Karpas-422 (cell line): ENCODE results near the gene CNGA4. TPM values are rescaled to one million over a fixed set of nuclear protein-coding genes. Genes with fewer than 3 reads are reported as not detected.

ENCODE experiments used
- DNase-seq: peaks from one replicate; pipeline ENCODE4 v3.0.0-alpha.2; 2015
- H2AFZ ChIP-seq: fragments of 200-600 bp; sonication (generic); 2 replicates; pipeline ENCODE4 v1.6.1; 2014; ENCODE audit warnings: antibody characterized with exemption, low read length, mixed read lengths
- H3K27ac ChIP-seq: fragments of 200-600 bp; sonication (generic); 2 replicates; pipeline ENCODE4 v1.5.1; 2014; ENCODE audit warnings: mild to moderate bottlenecking, low read length, moderate library complexity
- H3K27me3 ChIP-seq: fragments of 200-600 bp; sonication (generic); 2 replicates; pipeline ENCODE4 v1.6.1; 2014; ENCODE audit warnings: low read length, mixed read lengths
- H3K36me3 ChIP-seq: fragments of 200-600 bp; sonication (generic); 2 replicates; pipeline ENCODE4 v1.6.1; 2014; ENCODE audit warnings: low read length, mixed read lengths; ENCODE audit not compliant: insufficient read depth
- H3K4me1 ChIP-seq: fragments of 200-600 bp; sonication (generic); 2 replicates; pipeline ENCODE4 v1.6.1; 2014; ENCODE audit warnings: mild to moderate bottlenecking, low read length, mixed read lengths
- H3K4me2 ChIP-seq: fragments of 200-600 bp; sonication (generic); 2 replicates; pipeline ENCODE4 v1.6.1; 2014; ENCODE audit warnings: low read length, low read depth, mild to moderate bottlenecking; ENCODE audit not compliant: poor library complexity, severe bottlenecking
- H3K4me3 ChIP-seq: fragments of 200-600 bp; sonication (generic); 2 replicates; pipeline ENCODE4 v1.5.1; 2014; ENCODE audit warnings: mild to moderate bottlenecking, antibody characterized with exemption, low read length, mixed read lengths
- H3K79me2 ChIP-seq: fragments of 200-600 bp; sonication (generic); 2 replicates; pipeline ENCODE4 v1.6.1; 2014; ENCODE audit warnings: mild to moderate bottlenecking, low read length, mixed read lengths
- H3K9ac ChIP-seq: fragments of 200-600 bp; sonication (generic); 2 replicates; pipeline ENCODE4 v1.6.0; 2014; ENCODE audit warnings: low read length
- H3K9me2 ChIP-seq: fragments of 200-600 bp; sonication (generic), shearing (Covaris generic); replicated peaks from 2 replicates; pipeline ENCODE4 v1.6.0; 2014; ENCODE audit warnings: mild to moderate bottlenecking, low read length, moderate library complexity; ENCODE audit not compliant: insufficient read depth
- H3K9me3 ChIP-seq: fragments of 300-700, 200-600 bp; sonication (generic); 2 replicates; pipeline ENCODE4 v1.6.1; 2014; ENCODE audit warnings: low read length, mixed read lengths
- H4K20me1 ChIP-seq: fragments of 200-600 bp; sonication (generic); 2 replicates; pipeline ENCODE4 v1.6.1; 2014; ENCODE audit warnings: mild to moderate bottlenecking, antibody characterized with exemption, low read length, low read depth; ENCODE audit not compliant: insufficient read depth
- total RNA-seq: library from RNA; depleted of rRNA; stranded (reverse); fragments of >200 nt; shearing (Covaris generic); gene quantifications from 2 replicates; pipeline ENCODE4 v1.2.3, GENCODE V29; 2014; ENCODE audit warnings: low replicate concordance

CNGA4 gene
- total RNA-seq, 1 experiment from 2014 or later = 2.0 TPM

DNA sequence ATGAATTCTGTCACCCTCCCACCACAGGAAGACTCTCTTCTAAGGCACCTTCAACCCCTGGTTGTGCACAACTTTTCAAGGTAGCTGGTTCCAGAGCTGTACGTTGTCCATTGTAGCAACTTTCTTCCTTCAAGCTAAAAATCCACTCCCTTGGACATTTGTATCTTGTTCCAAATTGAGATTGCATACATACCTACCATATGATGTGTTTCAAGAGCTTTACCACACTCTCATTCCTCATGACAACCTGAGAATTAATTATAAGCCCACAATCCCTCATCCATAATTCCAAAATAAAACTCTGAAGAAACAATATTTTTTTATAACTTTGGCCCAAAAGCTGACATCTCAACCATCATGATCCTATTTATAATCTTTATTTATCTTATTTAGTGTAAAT, 36.8 kb upstream of the CNGA4 start:
- Histone ChIP-seq H3K79me2 (no peaks in the 10 kb centered on the region), H3K9ac (no peak overlapping the region), H3K9me3 (no peaks in the 10 kb centered on the region), H3K27ac (no peak overlapping the region), H3K4me3 (no peak overlapping the region), H3K36me3 (0 out of 2 replicates have a peak, but pooled peaks cover 4% of the 10 kb centered on the region), H3K27me3 (no peaks in the 10 kb centered on the region), H4K20me1 (0 out of 2 replicates have a peak, but pooled peaks cover 2% of the 10 kb centered on the region), H3K9me2 (no peaks in the 10 kb centered on the region), H3K4me1 (no peaks in the 10 kb centered on the region), H3K4me2 (no peak overlapping the region), H2AFZ (no peak overlapping the region)
- DNase-seq = no peak

DNA sequence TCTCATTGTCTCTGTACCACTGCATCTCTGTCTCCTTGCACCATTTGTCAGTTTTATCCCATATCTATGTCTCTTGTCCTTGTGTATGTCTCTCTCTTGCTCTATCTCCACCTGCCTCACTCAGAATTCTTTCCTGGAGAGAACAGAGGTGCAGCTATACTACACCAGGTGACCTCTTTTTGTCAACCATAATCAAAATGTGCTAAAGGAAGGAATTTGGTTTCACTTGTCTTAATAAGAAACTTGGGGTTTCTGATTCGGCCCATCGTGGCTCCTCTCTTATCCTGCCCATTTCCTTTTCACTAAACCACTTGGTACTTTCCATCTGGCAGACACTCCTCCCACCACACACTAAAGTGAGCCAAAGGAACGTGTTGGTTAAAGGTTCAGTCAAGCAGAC, 35.6 kb upstream of the CNGA4 start:
- Histone ChIP-seq H3K4me2 (no peak overlapping the region), H3K9ac (no peak overlapping the region), H3K9me3 (no peaks in the 10 kb centered on the region), H3K4me3 (no peak overlapping the region), H3K36me3 (0 out of 2 replicates have a peak, but pooled peaks cover 4% of the 10 kb centered on the region), H3K27me3 (no peaks in the 10 kb centered on the region), H3K9me2 (no peaks in the 10 kb centered on the region), H2AFZ (no peak overlapping the region), H3K27ac (no peak overlapping the region), H3K4me1 (no peaks in the 10 kb centered on the region), H3K79me2 (no peaks in the 10 kb centered on the region), H4K20me1 (0 out of 2 replicates have a peak, but pooled peaks cover 3% of the 10 kb centered on the region)
- no peak for DNase-seq

DNA sequence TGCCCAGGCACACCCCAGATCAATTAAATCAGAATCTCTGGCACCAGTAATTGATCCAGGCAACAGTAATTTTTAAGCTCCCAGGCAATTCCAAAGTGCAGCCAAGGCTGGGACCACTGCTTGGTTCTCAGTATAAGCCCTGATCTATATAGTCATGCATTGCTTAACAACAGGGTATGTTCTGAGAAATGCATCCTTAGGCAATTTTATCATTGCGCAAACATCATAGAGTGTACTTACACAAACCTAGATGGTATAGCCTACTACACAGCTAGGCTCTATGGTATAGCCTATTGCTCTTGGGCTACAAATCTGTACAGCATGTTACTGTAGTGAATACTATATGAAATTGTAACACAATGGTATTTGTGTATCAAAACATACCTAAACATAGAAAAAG, 34.2 kb upstream of the CNGA4 start:
- Histone ChIP-seq H3K4me3 (no peak overlapping the region), H4K20me1 (0 out of 2 replicates have a peak, but pooled peaks cover 3% of the 10 kb centered on the region)

DNA sequence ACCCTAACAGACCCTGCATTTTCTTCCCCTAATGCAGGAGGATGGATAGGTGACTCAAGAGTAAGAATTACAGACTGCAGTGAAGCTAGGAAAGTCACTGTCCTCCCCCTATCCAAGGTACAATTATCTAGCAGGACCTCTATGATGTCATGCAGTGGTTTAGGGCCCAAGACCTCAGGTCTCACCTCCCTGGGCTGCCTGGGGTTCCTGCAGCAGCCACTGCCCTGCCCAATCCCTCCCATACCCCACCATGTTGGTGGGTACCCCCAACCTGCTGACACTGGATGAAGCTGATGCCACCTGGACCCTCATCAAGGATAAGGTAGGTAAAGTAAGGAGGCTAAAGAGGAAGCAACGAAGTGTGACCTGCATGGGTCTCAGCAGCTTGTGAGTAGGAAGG, 33.5 kb upstream of the CNGA4 start, which contains the start of gene C11orf42:
Gene C11orf42, plus strand, starts transcription at position 192 of the 400 bp plus-strand sequence. Its CDS starts 59 bp downstream, at position 251.
- H3K4me2 ChIP-seq = no peak within 1 kb of the TSS
- no peaks in the 10 kb centered on the region for H3K79me2 ChIP-seq

More for the DNA sequence above, 34.2 kb upstream of the CNGA4 start:
- H2AFZ ChIP-seq = no peak overlapping the region
- no peak overlapping the region for H3K9ac ChIP-seq
- no peaks in the 10 kb centered on the region for H3K9me2 ChIP-seq
- 0 out of 2 replicates have a peak, but pooled peaks cover 4% of the 10 kb centered on the region for H3K36me3 ChIP-seq
- no peaks in the 10 kb centered on the region for H3K27me3 ChIP-seq
- H3K4me2 ChIP-seq = no peak overlapping the region
- H3K4me1 ChIP-seq = no peaks in the 10 kb centered on the region
- H3K27ac ChIP-seq = no peak overlapping the region
- no peaks in the 10 kb centered on the region for H3K79me2 ChIP-seq
- DNase-seq = no peak
- H3K9me3 ChIP-seq = no peaks in the 10 kb centered on the region

DNA sequence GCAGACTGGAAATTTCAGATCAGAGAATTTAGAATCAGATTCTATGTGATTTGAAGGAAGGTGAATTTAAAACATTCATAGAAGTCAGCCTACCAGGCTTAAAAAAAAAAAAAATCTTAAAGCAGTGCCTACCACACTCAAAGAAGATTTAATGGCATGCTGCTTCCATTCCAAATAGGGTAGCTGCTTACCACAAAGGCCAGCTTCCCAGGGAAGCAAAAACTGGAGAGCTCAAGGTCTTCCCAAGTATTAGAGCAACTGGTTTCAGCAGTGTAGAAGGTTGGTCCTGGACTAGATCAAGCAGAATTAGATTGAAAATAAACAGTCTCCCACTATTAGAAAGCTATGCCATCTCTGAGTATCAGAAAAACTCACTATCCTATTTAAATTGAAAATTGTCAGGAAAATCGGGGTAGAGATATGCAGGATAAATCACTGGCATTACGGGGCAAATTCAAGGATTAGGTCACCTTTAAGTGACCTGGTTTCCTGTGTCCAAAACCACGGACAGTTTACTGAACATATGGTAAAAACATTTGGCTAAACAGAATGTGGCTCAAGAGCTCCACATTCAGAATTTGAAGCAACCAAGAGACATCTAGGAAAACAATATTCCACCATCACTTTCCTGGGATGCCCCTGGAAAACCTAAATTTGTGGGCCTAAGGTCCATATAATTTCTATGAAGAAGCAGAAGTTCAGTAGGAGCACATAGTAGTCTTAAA, 32.3 kb upstream of the CNGA4 start:
- no peaks in the 10 kb centered on the region for H3K4me1 ChIP-seq

More for the DNA sequence above, 33.5 kb upstream of the CNGA4 start, which contains the start of gene C11orf42:
- Histone ChIP-seq H3K9me3 (no peaks in the 10 kb centered on the region), H3K4me3 (no peak within 1 kb of the TSS), H3K27me3 (no peaks in the 10 kb centered on the region), H3K36me3 (0 out of 2 replicates have a peak, but pooled peaks cover 4% of the 10 kb centered on the region), H3K4me1 (no peaks in the 10 kb centered on the region), H2AFZ (no peak within 1 kb of the TSS), H4K20me1 (0 out of 2 replicates have a peak, but pooled peaks cover 3% of the 10 kb centered on the region), H3K27ac (no peak within 1 kb of the TSS), H3K9me2 (no peaks in the 10 kb centered on the region), H3K9ac (no peak within 1 kb of the TSS)
- DNase-seq = no peak

DNA sequence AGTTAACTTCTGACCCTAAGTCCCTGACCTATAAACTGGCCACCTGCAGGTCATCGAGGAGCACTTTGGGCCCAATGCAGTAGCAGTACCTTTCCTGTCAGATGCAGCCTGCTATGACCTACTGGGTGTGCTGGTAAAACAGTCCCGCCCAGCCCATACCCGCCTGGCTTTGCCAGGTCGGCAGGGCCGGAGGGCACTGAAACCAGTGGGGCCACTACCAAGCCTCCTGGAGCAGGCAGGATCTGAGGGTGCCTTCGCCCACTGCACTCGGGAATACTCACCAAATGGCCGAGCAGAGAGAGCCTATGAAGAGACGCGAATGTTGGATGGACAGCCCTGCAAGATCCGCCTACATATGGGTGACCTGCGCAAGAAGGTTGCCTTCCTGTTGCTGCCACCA, 29.1 kb upstream of the CNGA4 start:
- no peak overlapping the region for H2AFZ ChIP-seq
- H3K27ac ChIP-seq = no peak overlapping the region
- no peaks in the 10 kb centered on the region for H3K4me1 ChIP-seq
- no peak for DNase-seq
- no peak overlapping the region for H3K4me3 ChIP-seq
- no peaks in the 10 kb centered on the region for H3K9me3 ChIP-seq
- H3K36me3 ChIP-seq = peaks cover 17% of the 10 kb centered on the region
- no peaks in the 10 kb centered on the region for H3K9me2 ChIP-seq
- H3K9ac ChIP-seq = no peak overlapping the region
- H3K4me2 ChIP-seq = no peak overlapping the region
- H3K27me3 ChIP-seq = no peaks in the 10 kb centered on the region
- no peaks in the 10 kb centered on the region for H3K79me2 ChIP-seq
- H4K20me1 ChIP-seq = 0 out of 2 replicates have a peak, but pooled peaks cover 3% of the 10 kb centered on the region

More for the DNA sequence above, 32.3 kb upstream of the CNGA4 start:
- Histone ChIP-seq H3K4me3 (no peak overlapping the region), H3K9me3 (no peaks in the 10 kb centered on the region), H3K9me2 (no peaks in the 10 kb centered on the region), H3K36me3 (peaks cover 5% of the 10 kb centered on the region; the same call in 1 of the 2 replicates), H3K27me3 (no peaks in the 10 kb centered on the region), H3K27ac (no peak overlapping the region), H4K20me1 (0 out of 2 replicates have a peak, but pooled peaks cover 3% of the 10 kb centered on the region), H2AFZ (no peak overlapping the region), H3K79me2 (no peaks in the 10 kb centered on the region), H3K4me2 (no peak overlapping the region), H3K9ac (no peak overlapping the region)
- DNase-seq = no peak

DNA sequence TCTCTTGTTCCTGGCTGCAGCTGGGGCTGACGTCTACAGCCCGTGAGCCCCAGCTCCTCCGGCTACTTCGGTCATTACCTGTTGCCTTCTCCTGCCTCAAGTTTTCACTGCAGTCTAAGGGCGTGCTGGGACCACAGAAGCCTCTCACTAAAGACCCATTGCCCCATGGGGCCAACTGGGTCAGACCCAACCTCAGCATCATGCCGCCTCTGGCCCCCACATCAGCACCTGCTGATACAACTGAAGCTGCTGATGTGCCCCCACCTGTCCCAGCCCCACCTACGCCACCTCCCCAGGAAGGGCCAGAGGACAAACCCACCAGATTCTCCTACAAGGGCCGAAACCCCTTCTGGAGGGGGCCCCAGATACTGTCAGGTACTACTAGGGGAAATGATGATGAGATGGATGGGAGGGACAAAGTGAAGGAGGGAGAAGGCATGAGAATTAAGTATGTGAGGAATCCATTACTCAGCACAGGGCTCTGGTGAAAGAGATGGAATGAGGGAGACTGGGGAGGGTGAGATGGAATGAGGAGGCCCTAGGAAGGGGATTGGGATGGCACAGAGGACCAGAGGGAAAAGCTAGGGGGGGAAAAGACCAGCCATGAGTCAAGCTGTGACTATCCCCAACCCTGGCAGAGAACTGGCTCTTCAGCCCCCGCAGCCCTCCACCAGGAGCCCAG, 28.5 kb upstream of the CNGA4 start:
- Histone ChIP-seq H3K27ac (no peak overlapping the region), H3K27me3 (no peaks in the 10 kb centered on the region), H3K79me2 (no peaks in the 10 kb centered on the region), H3K4me3 (no peak overlapping the region), H3K9me3 (no peaks in the 10 kb centered on the region), H3K9me2 (no peaks in the 10 kb centered on the region), H3K4me2 (no peak overlapping the region), H3K36me3 (peaks cover 15% of the 10 kb centered on the region), H4K20me1 (0 out of 2 replicates have a peak, but pooled peaks cover 3% of the 10 kb centered on the region), H3K9ac (no peak overlapping the region), H3K4me1 (no peaks in the 10 kb centered on the region), H2AFZ (no peak overlapping the region)
- no peak for DNase-seq

DNA sequence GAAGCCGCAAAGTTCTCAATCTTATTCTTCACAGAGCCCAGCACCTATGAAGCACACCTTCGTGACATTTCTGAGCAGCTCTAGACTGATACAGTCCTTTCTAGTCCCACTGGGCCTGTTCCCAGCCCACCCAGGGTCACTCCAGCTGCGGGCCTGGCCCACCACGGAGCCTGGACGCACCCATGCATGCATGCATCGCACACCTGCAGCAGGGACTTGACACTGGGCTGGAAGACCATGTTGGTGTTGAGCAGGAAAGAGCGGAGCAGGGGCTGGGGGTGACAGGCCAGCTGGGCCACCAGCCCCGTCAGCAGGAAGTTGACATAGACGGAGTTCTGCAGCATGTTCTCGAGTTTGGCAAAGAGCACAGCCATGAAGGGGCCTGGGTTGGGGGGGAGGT, 24.4 kb upstream of the CNGA4 start:
- Histone ChIP-seq H3K4me1 (no peaks in the 10 kb centered on the region), H4K20me1 (peaks cover 5% of the 10 kb centered on the region; the same call in 1 of the 2 replicates), H3K9me2 (no peaks in the 10 kb centered on the region), H3K27me3 (no peaks in the 10 kb centered on the region), H3K36me3 (peaks cover 12% of the 10 kb centered on the region), H3K9me3 (no peaks in the 10 kb centered on the region), H3K79me2 (no peaks in the 10 kb centered on the region), H2AFZ (no peak overlapping the region), H3K4me2 (no peak overlapping the region), H3K4me3 (no peak overlapping the region), H3K27ac (no peak overlapping the region), H3K9ac (no peak overlapping the region)
- no peak for DNase-seq
